Measurements from ENCODE around the gene CLCN4.

- no peak for TF ChIP-seq CTCF (IDR thresholded peaks at IDR 0.05)
- no peak for TF ChIP-seq POLR2A (IDR thresholded peaks at IDR 0.05)
These were observed 31.5 kb upstream of the CLCN4 start for GRCh38 chrX:10125248-10125615.
